ENCODE results near the gene DACT1. TPM values are rescaled to one million over a fixed set of nuclear protein-coding genes. Genes with fewer than 3 reads are reported as not detected.

Gene DACT1
- total RNA-seq, 1 experiment from 2014 or later, result 4.4 TPM

DNA sequence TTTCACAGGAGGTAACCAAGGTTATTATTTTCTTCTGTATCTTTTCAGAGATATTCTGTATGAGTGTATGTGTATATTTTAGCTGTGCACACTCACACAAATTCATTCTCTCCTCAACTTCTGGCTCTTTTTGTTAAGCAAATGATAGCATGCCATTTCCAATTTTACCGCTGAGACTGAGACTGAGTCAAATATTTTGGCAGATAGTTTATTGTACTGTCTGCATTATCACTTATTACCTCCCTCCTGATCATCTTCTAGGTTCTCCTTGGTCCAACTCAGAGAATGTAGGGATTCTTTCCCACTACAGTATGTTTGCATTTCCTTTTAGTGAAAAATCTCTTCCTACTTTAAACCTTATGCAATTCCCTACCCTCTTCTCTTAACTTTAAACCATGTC, 33.3 kb downstream of the DACT1 start:
- no peak overlapping the region for H3K18ac ChIP-seq (ENCODE audit: insufficient read length, low read depth, low read length)
- no peak overlapping the region for H2BK12ac ChIP-seq (ENCODE audit: insufficient read length, low read depth, low read length)

More for the DNA sequence above, 33.3 kb downstream of the DACT1 start:
- H3K27ac Mint-ChIP-seq, result no peak overlapping the region
- Histone ChIP-seq H3K23me2 (ENCODE audit: insufficient read length, low read depth, low read length, poor library complexity, severe bottlenecking) (no peaks in the 10 kb centered on the region), H3K9ac (ENCODE audit: extremely low read depth, insufficient read length, low read length) (no peak overlapping the region), H3K4ac (ENCODE audit: low read depth, low read length) (no peak overlapping the region), H3K4me1 (ENCODE audit: insufficient read depth, low read length) (no peaks in the 10 kb centered on the region), H3K9me3 (ENCODE audit: control insufficient read depth, low read depth, low read length) (no peaks in the 10 kb centered on the region), H3K14ac (ENCODE audit: insufficient read depth, low read length) (no peak overlapping the region), H4K8ac (replicated peaks; ENCODE audit: insufficient read length, low read depth, low read length) (no peak overlapping the region), H4K5ac (ENCODE audit: insufficient read length, low read depth, low read length) (no peak overlapping the region), H3K79me1 (ENCODE audit: insufficient read depth, low read depth, low read length, poor library complexity, severe bottlenecking) (no peaks in the 10 kb centered on the region), H2BK20ac (ENCODE audit: low read depth, low read length, poor library complexity, severe bottlenecking) (no peak overlapping the region), H2AK5ac (ENCODE audit: insufficient read length, low read length) (no peak overlapping the region), H3T11ph (ENCODE audit: low read length) (no peak overlapping the region), H4K91ac (ENCODE audit: insufficient read length, low read depth, low read length) (no peak overlapping the region), H4K20me1 (ENCODE audit: control insufficient read depth, insufficient read depth, insufficient read length) (no peaks in the 10 kb centered on the region), H3K4me2 (ENCODE audit: insufficient read depth, insufficient read length, low read length) (no peak overlapping the region), H3K56ac (ENCODE audit: insufficient read length, low read depth, low read length) (no peak overlapping the region), H3K23ac (ENCODE audit: insufficient read length, low read depth, low read length) (no peak overlapping the region), H3K27ac (ENCODE audit: insufficient read length, low read depth, low read length) (no peak overlapping the region), H2BK5ac (ENCODE audit: insufficient read length, low read length) (no peak overlapping the region), H2BK120ac (ENCODE audit: low read depth, low read length, poor library complexity, severe bottlenecking) (no peak overlapping the region), H2BK15ac (ENCODE audit: low read depth, low read length) (no peak overlapping the region), H2AFZ (ENCODE audit: low read length) (no peak overlapping the region), H3K27me3 (ENCODE audit: insufficient read depth, low read length) (no peaks in the 10 kb centered on the region; the same call in 1 of the 2 replicates), H3K79me2 (ENCODE audit: insufficient read depth, low read length) (no peaks in the 10 kb centered on the region)
- TF ChIP-seq, protein P1, sequence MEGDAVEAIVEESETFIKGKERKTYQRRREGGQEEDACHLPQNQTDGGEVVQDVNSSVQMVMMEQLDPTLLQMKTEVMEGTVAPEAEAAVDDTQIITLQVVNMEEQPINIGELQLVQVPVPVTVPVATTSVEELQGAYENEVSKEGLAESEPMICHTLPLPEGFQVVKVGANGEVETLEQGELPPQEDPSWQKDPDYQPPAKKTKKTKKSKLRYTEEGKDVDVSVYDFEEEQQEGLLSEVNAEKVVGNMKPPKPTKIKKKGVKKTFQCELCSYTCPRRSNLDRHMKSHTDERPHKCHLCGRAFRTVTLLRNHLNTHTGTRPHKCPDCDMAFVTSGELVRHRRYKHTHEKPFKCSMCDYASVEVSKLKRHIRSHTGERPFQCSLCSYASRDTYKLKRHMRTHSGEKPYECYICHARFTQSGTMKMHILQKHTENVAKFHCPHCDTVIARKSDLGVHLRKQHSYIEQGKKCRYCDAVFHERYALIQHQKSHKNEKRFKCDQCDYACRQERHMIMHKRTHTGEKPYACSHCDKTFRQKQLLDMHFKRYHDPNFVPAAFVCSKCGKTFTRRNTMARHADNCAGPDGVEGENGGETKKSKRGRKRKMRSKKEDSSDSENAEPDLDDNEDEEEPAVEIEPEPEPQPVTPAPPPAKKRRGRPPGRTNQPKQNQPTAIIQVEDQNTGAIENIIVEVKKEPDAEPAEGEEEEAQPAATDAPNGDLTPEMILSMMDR (conservative IDR thresholded peaks at IDR 0.05), result no peak
- H3K27me3 Mint-ChIP-seq (ENCODE audit: low read depth), result no peaks in the 10 kb centered on the region
- no peak for DNase-seq
- peaks cover 7 to 11% of the 10 kb centered on the region in 2 experiments for H3K4me1 Mint-ChIP-seq
- no peaks in the 10 kb centered on the region for H3K36me3 Mint-ChIP-seq (ENCODE audit: insufficient read depth in 1 of 3, low read depth in 3 of 3)
- H3K4me3 Mint-ChIP-seq, result no peak overlapping the region
- no peaks in the 10 kb centered on the region for H3K9me3 Mint-ChIP-seq
- WGBS (ENCODE audit: extremely low coverage, insufficient read length, low lambda C conversion rate), result no CpG with 5 or more reads among the region's 1 CpG
